ENCODE data around the gene HAND1. TPM values are rescaled to one million over a fixed set of nuclear protein-coding genes. Genes with fewer than 3 reads are reported as not detected.

Gene HAND1
- not detected for total RNA-seq

DNA sequence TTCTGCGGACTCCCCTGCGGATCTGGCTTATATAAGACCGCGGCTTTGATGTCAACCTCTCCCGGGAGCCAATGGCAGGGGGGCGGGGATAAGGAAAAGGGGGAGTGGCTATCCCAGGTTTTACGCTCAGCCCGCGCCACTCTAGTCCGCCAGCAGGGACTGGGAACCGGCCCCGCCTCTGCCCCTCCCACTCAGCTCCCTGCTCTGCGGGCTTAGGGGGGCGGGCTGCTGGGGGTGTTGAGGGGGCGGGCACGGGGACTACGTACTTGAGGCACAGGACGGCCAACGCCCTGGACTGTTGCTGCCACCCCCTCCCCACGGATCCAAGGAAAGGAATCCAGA, at the start of gene HAND1:
Gene HAND1 (minus strand): TSS at position 4 of the 342 bp plus-strand sequence. CDS start 219 bp downstream, outside the sequence.
- Mint-ChIP-seq H3K27me3 (peaks cover 91% of the 10 kb centered on the region), H3K36me3 (peaks cover 1% of the 10 kb centered on the region), H3K4me1 (peaks cover 29% of the 10 kb centered on the region), H3K9me3 (no peaks in the 10 kb centered on the region), H3K27ac (no peak within 1 kb of the TSS), H3K4me3 (peak within 1 kb of the TSS; percentile 3)
- ATAC-seq (ENCODE audit: low read depth) (no peak), DNase-seq (no peak)
- POLR2A ChIA-PET = no interaction called here

DNA sequence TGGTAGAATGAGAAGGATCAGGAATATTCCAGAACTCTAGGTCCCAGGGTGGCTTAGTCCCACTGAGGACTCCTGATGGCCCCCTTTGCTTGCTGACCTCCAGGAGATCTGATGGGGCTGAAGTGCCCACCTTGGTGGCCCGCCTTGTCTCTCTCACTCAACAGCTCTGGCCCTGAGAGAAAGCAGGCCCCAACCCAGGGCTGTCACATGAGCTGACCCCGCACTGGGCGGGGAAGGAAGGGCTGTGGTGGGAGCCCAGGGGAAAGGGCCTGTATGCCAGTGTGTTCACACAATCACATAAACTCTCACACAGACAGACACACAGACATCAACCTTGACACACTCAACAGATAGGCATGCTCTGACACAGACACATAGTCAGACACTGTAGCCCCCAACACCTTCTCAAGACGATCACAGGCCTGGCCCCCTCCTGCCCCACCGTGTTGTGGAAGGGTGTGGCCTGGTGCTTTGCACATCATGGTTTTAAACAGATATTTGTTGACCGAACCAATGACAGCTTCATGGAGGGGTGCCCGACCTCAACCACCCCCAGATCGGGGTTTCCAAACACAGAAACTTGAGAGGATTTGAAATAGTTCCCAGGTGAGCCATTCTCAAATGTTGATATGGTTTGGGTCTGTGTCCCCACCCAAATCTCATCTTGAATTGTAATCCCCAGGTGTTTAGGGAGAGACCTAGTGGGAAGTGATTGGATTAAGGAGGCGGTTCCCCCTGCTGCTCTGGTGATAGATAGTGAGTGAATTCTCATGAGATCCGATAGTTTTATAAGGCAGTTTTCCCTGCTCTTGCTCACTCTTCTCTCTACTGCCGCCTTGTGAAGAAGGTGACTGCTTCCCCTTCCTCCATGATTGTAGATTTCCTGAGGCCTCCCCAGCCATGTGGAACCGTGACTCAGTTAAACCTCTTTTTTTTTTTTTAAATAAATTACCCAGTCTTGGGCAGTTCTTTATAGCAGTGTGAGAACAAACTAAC, 48.5 kb upstream of the HAND1 start:
- no peak overlapping the region for H3K27ac Mint-ChIP-seq
- peaks cover 31% of the 10 kb centered on the region for H3K27me3 Mint-ChIP-seq
- no peaks in the 10 kb centered on the region for H3K36me3 Mint-ChIP-seq

DNA sequence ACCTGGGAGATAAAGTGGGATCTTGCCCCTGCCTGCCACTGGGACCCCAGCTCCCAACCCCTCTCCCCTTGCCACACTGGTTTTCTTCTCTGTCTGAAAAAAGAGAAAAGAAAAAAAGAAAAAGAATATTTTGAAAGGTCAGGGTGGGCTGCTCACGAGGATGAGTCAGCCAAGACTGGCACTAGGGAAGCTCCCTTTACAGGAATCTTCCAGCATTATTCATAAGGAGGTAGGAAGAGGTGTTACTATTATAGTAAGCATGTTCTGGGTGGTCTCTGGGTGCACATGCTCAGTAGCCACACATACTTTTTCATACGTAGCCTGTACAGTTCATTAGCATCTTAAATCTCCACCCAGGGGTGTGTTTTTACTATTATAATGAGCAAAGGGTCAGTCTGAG, 46.8 kb upstream of the HAND1 start:
- no peak for ATAC-seq (ENCODE audit: low read depth)
- no peaks in the 10 kb centered on the region for H3K36me3 Mint-ChIP-seq

More for the DNA sequence above, 48.5 kb upstream of the HAND1 start:
- DNase-seq (no peak), ATAC-seq (ENCODE audit: low read depth) (no peak)
- Mint-ChIP-seq H3K4me1 (no peaks in the 10 kb centered on the region), H3K9me3 (no peaks in the 10 kb centered on the region), H3K4me3 (no peak overlapping the region)
- POLR2A ChIA-PET = no interaction called here

DNA sequence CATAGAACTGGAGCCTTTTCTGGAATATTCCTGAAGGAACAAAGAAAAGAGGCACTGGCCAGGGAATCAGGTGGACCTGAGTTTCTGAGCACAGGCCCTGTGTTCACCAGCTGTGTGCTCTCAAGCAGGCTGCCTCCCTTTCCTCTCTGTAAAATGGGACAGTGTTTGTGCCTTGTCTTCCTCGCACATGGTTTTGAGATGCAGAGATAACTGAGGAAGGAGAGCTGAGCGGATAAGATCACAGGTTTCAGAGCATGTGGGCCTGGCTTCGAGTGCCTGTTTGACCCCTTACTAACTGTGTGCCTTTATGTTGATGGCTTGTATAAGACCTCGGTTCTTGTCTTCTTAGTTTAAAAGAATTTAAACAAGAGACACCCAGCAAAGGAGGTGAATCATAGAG, 46.2 kb upstream of the HAND1 start:
- ATAC-seq (ENCODE audit: low read depth) = no peak
- no peak for DNase-seq
- Mint-ChIP-seq H3K9me3 (no peaks in the 10 kb centered on the region), H3K4me3 (no peak overlapping the region), H3K27me3 (peaks cover 46% of the 10 kb centered on the region), H3K27ac (no peak overlapping the region), H3K4me1 (peaks cover 2% of the 10 kb centered on the region), H3K36me3 (no peaks in the 10 kb centered on the region)
- POLR2A ChIA-PET = no interaction called here

More for the DNA sequence above, 46.8 kb upstream of the HAND1 start:
- no peak overlapping the region for H3K4me3 Mint-ChIP-seq
- peaks cover 43% of the 10 kb centered on the region for H3K27me3 Mint-ChIP-seq
- no peak for DNase-seq
- POLR2A ChIA-PET = no interaction called here
- H3K27ac Mint-ChIP-seq = no peak overlapping the region
- H3K4me1 Mint-ChIP-seq = peaks cover 2% of the 10 kb centered on the region
- no peaks in the 10 kb centered on the region for H3K9me3 Mint-ChIP-seq

DNA sequence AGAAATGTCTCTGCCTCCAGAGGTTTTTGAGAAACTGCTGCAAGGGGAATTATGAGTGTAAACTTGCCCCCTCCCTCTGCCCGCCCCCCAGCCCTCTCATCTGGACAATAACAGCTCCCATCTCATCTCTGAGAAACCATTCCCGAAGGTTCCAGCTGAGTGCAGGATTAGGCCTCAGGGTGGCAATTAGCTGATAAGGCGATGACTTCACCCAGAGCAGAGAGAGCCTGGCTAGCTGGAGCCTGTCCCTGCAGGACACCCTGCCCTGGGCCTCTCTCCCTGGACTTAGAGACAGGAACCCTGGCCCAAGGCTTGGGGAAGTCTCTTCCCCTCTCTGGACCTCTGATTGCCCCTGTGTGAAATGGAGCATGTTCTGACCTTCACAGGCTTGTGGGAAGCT, 45.7 kb upstream of the HAND1 start:
- ATAC-seq (ENCODE audit: low read depth) (no peak), DNase-seq (no peak)
- no peak overlapping the region for H3K4me3 Mint-ChIP-seq
- POLR2A ChIA-PET = no interaction called here
- H3K4me1 Mint-ChIP-seq = peaks cover 2% of the 10 kb centered on the region
- no peaks in the 10 kb centered on the region for H3K36me3 Mint-ChIP-seq
- no peaks in the 10 kb centered on the region for H3K9me3 Mint-ChIP-seq
- H3K27ac Mint-ChIP-seq = no peak overlapping the region
- H3K27me3 Mint-ChIP-seq = peaks cover 43% of the 10 kb centered on the region

DNA sequence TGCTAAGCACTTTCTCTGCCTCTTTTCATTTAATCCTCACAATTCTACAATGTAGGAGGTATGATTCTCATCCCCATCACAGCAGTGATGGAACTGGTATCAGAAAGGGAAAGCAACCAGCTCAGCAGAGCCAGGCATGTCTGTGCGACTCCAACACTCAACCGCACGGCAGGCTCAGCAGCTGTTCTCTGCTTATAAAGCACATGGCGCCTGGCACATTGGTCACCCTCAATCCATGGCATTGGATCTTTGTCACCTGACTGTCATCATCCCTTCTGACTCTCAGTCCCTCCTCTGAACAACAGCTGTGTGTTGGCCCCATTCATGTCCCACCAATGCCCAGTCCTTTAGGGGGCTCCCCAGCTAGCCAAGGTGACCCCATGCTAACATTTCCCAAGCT, 45.1 kb upstream of the HAND1 start:
- peaks cover 2% of the 10 kb centered on the region for H3K4me1 Mint-ChIP-seq
- peaks cover 40% of the 10 kb centered on the region for H3K27me3 Mint-ChIP-seq
- POLR2A ChIA-PET = no interaction called here
- H3K9me3 Mint-ChIP-seq = no peaks in the 10 kb centered on the region
- ATAC-seq (ENCODE audit: low read depth) (no peak), DNase-seq (no peak)
- H3K36me3 Mint-ChIP-seq = no peaks in the 10 kb centered on the region
- no peak overlapping the region for H3K4me3 Mint-ChIP-seq
- H3K27ac Mint-ChIP-seq = no peak overlapping the region

DNA sequence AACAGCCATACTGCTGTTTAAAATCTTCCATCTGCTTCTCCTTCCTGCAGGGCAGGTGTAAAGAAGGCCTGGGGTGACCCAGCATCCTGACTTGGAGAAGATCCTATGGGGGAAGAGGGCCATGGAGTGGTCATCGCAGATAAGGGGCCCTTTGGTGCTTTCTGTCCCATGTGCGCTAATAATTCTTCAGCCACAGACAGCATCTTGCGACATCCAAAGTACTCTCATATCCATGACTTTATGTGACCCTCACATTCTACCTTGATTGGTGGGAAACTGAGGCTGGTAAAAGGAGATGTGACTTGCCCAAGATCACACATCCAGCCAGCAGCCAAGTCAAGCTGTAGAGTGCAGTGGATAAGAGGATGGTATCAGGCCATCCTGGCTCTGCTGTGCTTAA, 44.3 kb upstream of the HAND1 start:
- H3K9me3 Mint-ChIP-seq = no peaks in the 10 kb centered on the region
- POLR2A ChIA-PET = no interaction called here
- no peak overlapping the region for H3K4me3 Mint-ChIP-seq
- H3K27ac Mint-ChIP-seq = no peak overlapping the region
- peaks cover 40% of the 10 kb centered on the region for H3K27me3 Mint-ChIP-seq
- no peaks in the 10 kb centered on the region for H3K36me3 Mint-ChIP-seq
- peaks cover 2% of the 10 kb centered on the region for H3K4me1 Mint-ChIP-seq
- ATAC-seq (ENCODE audit: low read depth) = no peak
- no peak for DNase-seq

DNA sequence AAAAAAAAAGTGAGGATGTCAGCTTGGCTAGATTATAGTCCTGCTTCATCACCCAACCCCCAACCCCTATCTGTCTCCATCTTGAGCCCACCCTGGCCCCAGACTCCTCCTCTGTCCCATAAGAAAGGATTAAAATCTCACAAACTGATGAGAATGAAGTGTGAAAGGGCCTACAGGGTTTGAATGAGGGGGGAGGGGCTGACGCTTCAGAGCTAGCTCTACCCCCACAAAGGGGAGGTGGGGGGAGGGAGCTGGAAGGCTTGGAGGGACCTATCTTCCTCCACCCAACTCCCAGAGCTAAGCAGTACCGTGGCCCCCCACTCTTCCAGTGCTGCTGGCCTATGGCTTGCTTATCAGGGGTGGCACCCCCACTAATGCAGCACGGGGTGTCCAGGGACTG, 43.7 kb upstream of the HAND1 start:
- Mint-ChIP-seq H3K4me3 (no peak overlapping the region), H3K36me3 (no peaks in the 10 kb centered on the region), H3K9me3 (no peaks in the 10 kb centered on the region), H3K27me3 (peaks cover 37% of the 10 kb centered on the region), H3K4me1 (peaks cover 2% of the 10 kb centered on the region), H3K27ac (no peak overlapping the region)
- POLR2A ChIA-PET = no interaction called here
- ATAC-seq (ENCODE audit: low read depth) (no peak), DNase-seq (no peak)

DNA sequence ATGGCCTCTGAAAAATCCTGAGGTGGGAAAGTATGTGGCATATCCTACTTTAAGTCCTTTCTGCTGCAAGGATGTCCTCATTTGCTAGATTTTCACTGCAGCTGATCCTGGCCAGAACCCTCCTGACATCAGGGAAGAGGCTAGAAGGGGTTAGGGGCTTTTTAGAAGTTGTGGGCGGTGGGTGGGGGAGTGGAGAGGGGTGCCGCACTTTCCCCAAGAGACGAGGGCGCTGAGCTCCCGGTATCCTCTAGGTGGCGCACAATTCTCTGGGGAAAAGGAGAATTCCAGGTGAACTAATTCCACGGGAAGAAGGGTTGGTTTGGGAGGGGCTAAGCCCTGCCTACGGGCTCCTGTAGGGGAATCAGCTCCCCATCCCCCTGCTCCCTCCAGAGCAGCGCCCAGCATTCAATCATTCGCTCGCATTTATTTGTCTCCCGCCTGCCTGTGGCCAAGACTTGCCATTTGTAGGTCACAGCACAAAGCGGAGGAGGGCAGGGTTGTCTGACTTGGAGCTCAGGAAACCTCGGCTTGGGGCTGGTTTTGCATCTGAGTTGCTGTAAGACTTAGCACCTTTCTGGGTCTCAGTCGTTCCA, 42.9 kb upstream of the HAND1 start:
- Mint-ChIP-seq H3K36me3 (no peaks in the 10 kb centered on the region), H3K27ac (no peak overlapping the region), H3K4me1 (peaks cover 2% of the 10 kb centered on the region), H3K27me3 (peaks cover 31% of the 10 kb centered on the region), H3K4me3 (no peak overlapping the region), H3K9me3 (no peaks in the 10 kb centered on the region)
- POLR2A ChIA-PET = no interaction called here
- DNase-seq (no peak), ATAC-seq (ENCODE audit: low read depth) (no peak)

DNA sequence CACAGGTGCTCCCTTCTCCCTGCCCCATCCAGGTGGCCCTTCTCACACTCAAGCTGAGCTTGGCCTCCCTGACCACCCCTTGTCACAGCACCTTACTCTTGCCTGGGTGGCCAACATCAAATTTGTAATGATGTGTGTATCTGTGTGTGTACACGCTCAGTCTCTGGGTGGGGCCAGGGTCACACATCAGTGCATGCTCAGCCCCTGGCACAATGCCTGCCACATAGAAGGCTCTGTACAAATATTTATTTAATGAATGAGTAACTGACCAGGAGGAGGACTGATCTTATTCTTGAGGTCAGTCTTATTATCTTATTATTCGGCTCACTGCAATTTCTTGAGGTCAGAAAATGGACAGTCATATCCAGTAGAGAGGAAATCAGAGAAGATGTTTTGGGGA, 41.3 kb upstream of the HAND1 start:
- H3K4me3 Mint-ChIP-seq = no peak overlapping the region
- H3K36me3 Mint-ChIP-seq = no peaks in the 10 kb centered on the region
- ATAC-seq (ENCODE audit: low read depth) = no peak
- no peak for DNase-seq
- POLR2A ChIA-PET = no interaction called here
- no peaks in the 10 kb centered on the region for H3K9me3 Mint-ChIP-seq
- H3K27me3 Mint-ChIP-seq = peaks cover 38% of the 10 kb centered on the region
- no peak overlapping the region for H3K27ac Mint-ChIP-seq
- H3K4me1 Mint-ChIP-seq = peaks cover 4% of the 10 kb centered on the region

DNA sequence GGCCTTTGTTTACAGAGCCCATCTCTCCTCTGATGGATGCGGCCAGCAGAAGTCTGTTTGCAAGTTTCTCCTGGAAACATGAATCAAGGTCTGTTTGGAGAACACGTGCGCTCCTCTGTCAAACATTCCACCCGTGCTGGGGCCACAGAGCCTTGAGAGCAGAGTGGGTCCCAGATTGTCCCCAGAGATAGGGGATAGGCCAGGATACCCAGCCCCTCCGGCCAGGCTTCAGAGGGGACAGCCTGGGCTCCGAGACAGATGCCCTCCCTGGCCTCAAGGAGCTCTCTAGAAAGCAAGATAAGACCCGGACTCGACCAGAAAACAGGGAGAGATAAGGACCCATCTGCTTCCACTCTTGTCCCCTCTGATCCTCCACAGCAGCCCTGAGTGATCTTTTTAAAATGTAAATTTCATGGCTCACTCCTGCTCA, 40.4 kb upstream of the HAND1 start:
- Mint-ChIP-seq H3K27ac (no peak overlapping the region), H3K9me3 (no peaks in the 10 kb centered on the region), H3K4me3 (no peak overlapping the region), H3K4me1 (peaks cover 13% of the 10 kb centered on the region), H3K27me3 (peaks cover 38% of the 10 kb centered on the region), H3K36me3 (no peaks in the 10 kb centered on the region)
- no peak for DNase-seq
- ATAC-seq (ENCODE audit: low read depth) = no peak
- POLR2A ChIA-PET = no interaction called here

DNA sequence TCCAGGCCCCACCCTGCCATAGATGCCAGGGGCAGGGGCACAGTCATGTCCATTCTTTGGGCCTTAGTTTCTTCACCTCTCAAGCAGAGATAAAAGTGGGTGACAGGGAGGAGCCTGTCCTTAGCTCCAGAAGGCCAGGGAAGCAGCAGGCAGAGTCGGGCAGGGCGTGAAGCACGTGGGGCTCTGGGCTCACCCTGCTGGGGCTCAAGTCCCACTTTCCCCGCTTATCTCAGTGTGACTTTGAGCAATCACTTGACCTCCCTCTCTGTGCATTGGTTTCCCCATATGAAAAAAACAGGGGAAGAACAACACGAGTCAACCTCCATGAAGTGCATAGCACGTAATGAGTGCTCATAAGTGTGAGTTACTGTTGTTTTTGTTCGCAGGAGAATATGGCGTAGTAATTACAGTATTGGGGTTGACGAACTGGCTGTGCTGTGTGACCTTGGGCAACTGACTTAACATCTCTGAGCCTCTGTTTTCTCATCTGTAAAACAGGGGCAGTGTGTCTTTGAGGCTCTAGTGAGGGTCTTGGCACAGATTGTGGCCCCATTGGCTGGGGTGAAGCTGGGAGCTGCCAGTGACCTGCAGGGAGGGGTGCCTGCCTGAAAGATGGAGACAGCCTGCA, 39.9 kb upstream of the HAND1 start:
- H3K27me3 Mint-ChIP-seq = peaks cover 37% of the 10 kb centered on the region
- no peaks in the 10 kb centered on the region for H3K36me3 Mint-ChIP-seq
- no peaks in the 10 kb centered on the region for H3K9me3 Mint-ChIP-seq
- no peak overlapping the region for H3K27ac Mint-ChIP-seq
- DNase-seq = no peak
- POLR2A ChIA-PET = no interaction called here
- peaks cover 14% of the 10 kb centered on the region for H3K4me1 Mint-ChIP-seq
- no peak overlapping the region for H3K4me3 Mint-ChIP-seq
- no peak for ATAC-seq (ENCODE audit: low read depth)

DNA sequence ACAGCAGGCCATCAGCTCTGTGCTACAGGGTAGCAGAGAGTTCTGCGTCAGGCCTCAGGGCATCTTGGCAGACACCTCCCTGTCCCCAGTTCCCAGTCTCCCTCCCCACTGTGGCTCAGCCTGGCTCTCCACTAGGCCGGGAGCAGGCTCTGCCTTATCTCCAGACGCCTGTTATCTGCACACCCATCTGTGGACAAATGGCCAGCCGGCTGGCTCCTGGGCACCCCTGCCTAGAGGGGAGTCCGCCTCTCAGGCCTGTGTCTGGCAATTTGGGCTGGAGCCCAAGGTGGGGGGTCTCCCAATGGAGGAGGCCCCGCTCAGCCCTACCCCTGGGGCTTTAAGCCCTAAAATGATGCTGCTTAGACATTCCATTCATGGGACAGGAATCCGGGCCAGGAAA, 39.2 kb upstream of the HAND1 start:
- Mint-ChIP-seq H3K27ac (no peak overlapping the region), H3K36me3 (no peaks in the 10 kb centered on the region), H3K9me3 (no peaks in the 10 kb centered on the region), H3K27me3 (peaks cover 34% of the 10 kb centered on the region), H3K4me3 (no peak overlapping the region), H3K4me1 (peaks cover 14% of the 10 kb centered on the region)
- ATAC-seq (ENCODE audit: low read depth) (no peak), DNase-seq (no peak)
- POLR2A ChIA-PET = no interaction called here

DNA sequence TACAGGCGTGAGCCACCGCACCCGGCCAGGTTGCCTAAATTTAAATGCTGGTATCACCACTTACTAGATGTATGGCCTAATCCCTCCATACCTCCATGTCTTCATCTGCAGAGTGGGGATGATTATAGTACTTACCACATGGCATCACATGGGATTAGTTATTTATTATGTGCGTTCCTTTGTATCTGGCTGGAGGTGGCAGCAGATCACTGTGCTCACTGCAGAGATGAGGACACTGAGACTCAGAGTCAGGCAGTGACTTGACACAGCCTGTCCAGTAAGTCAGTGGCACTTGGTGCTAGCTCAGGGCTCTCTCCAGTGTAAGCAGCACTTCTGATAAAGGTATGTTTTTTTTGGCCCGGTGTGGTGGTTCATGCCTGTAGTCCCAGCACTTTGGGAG, 38.4 kb upstream of the HAND1 start:
- Mint-ChIP-seq H3K9me3 (no peaks in the 10 kb centered on the region), H3K4me1 (peaks cover 14% of the 10 kb centered on the region), H3K27ac (no peak overlapping the region), H3K27me3 (peaks cover 35% of the 10 kb centered on the region), H3K36me3 (no peaks in the 10 kb centered on the region), H3K4me3 (no peak overlapping the region)
- DNase-seq = no peak
- POLR2A ChIA-PET = no interaction called here
- no peak for ATAC-seq (ENCODE audit: low read depth)

Measured in activated naive CD8-positive, alpha-beta T cell treated with anti-CD3 and anti-CD28 coated beads, Interleukin-2, amount 10 ng/mL, durations not matched to agents 7 days and 5 days (primary cell).